ENCODE results near the gene BMP10.
"Not testable (repeated sequence)": the region's sequence is repeated elsewhere in the genome, so short reads cannot be mapped to it uniquely, and the experiment has no call there.

The BMP10 gene, protein sequence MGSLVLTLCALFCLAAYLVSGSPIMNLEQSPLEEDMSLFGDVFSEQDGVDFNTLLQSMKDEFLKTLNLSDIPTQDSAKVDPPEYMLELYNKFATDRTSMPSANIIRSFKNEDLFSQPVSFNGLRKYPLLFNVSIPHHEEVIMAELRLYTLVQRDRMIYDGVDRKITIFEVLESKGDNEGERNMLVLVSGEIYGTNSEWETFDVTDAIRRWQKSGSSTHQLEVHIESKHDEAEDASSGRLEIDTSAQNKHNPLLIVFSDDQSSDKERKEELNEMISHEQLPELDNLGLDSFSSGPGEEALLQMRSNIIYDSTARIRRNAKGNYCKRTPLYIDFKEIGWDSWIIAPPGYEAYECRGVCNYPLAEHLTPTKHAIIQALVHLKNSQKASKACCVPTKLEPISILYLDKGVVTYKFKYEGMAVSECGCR

DNA sequence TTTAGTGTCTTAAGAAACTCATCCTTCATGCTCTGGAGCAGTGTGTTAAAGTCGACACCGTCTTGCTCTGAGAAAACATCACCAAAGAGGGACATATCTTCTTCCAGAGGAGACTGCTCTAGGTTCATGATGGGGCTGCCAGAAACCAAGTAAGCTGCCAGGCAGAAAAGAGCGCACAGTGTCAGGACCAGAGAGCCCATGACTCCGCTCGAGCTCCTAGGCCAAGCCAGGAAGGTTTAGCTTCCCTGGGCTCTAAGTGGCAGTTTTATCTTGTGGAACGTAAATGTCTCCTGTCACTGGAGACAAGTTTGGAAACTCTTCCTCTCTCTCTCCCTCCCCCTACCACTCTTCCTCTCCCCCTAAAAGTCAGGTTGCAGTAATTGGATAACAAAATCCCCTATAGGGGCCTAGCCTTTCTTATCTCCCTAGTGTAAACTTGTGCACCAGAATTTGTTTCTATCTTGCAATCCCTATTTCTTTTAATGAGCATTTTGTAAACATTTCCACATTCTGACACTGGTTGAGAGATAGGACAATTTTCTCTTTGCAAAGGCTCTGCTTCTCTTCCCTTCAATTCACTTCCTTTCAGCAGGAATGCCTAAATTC is at the start of gene BMP10:
TSS of gene BMP10 (minus strand) at position 239 of the 606 bp plus-strand sequence. CDS start at position 200, 39 bp downstream.
- DNase-seq: no peak

DNA sequence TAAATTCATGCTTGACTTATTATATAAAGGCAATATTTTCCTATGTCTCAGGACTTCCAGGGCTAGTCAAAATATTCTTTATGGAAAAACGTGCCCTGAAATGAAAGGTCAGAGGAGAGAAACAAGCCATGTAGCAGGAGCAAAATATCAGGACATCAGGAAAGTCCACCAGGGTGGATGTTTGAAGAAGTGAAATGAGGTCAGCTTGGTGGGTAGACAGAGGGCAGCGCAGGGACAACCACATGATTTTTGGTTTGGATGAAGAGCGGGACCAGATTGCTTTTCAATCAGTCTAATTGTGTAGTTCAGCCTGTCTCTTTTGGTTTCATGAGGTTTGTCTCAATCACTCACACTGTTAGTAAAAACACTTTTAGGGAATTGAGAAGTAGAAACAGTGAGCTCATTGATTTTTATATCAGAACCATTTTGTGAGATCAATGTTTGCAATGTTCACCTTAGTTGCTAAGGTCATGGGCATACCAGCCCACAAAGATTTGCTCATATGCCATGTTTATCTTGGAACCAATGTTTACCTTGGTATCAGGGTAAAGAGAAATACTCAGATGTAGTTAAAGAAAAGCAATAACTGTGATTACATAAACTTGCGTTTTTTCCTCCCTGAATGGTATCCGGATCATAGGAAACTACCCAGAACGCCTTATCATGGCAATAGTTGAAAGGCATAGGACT is 49.4 kb upstream of the BMP10 start:
- no peak for DNase-seq

DNA sequence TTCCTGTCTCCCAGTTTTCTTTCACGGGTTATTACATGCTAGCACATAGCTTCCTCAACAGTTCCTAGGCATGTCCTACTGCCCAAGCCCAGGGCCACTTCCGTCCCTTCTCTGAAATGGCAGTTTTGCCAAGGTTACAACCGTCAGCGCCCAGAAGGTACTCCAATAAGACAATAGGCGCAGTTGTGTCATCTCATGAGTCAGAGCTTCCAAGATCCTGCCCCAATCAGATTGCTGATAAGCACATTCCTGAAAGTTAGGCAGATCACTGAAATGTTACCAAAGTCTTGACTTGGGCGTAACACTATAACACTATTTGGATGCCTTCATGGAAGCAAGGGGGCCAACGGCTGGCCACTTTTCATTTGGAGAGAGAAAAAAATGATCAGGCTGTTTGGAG is 47.3 kb upstream of the BMP10 start:
- DNase-seq: no peak

DNA sequence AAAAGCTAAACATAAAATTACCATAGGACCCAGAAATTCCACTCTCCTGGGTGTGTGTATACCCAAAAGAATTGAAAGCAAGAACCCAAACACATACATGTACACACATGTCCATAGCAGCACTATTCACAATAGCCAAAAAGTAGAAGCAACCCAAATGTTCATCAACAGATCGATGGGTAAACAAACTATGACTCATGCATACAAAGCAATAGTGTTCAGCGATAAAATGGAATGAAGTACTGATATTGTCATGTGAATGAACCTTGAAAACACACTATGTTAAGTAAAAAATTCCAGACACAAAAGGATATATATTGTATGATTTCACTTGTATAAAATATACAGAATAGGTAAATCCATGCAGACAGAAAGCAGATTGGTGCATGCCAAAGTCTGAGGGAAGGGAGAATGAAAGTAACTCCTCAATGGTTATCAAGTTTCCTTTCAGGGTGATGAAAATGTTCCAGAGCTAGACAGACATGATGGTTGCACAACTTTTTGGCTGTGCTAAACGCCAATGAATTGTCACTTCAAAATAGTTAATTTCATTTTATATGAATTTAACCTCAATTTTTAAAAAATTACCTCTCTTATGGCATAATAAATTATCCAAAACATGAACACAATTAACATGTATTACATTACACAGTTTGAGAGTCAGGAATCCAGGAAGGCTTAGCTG is 46.0 kb upstream of the BMP10 start:
- no peak for DNase-seq

DNA sequence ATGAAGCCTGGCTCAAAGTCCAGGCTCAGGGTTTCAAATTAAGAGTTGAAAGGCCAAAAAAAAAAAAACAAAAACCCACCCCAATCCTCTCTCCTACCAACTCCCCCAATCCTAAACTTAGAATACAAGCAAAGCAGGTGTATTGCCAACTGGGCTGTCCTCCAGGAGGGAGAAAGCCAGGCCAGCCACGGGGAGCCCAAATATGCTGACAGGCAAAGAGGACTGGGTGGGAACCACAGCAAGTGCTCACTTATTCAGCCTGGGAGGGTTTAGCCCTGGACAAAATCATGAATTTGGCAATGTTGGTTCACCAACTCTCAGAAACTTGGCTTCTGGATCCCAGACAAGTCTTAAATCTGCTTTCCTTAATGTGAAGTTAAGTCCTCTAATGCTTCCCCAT is 45.0 kb upstream of the BMP10 start:
- DNase-seq: no peak

DNA sequence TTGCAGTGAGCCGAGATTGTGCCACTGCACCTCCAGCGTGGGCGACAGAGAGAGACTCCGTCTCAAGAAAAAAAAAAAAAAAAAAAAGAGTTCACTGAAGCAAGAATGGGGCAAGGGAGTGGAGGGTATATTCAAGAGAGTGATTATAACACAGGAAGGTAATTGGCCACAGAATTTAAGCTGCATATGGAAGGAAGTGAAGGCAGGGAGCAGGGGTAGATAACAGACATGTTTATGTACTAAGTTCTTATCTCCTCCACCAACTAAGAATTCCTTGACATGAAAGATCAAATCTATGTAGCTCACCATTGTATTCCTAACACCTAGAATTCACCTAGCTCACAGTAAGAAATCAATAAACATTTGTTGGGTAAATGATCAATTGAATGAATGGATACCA is 44.2 kb upstream of the BMP10 start:
- DNase-seq: no peak

DNA sequence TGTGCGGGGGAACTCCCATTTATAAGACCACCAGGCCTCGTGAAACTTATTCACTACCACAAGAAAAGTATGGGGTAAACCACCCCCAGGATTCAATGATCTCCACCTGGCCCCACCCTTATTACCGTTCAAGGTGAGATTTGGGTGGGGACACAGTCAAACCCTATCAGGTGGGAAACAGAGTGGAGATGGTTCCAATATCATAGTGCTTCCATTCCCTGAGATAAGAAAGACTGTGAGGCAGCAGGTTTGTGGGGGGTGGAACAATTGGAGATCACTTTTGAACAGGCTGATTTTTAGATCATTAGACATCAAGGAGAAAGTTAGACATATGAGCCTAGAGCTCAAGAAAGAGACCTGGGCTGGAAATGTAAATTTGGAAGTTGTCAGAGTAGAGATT is 42.2 kb upstream of the BMP10 start:
- DNase-seq: no peak

DNA sequence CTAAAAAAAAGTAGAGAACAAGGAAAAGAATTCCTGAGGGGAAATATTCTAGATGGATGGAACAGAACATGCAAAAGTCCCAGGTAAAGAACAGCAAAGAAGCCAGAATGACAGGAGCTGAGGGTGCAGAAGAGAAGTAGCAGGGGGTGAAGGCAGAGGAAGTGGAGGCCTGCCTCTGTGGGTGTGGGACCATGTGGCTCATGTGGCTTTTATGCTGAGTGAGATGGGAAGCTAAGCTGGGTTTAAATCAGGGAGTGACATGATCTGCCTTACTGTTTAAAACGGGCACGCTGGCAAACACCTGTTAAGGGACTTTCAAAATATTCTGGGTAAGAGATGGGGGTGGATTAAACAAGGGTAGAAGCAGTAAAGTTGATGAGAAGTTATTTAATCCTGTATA is 41.5 kb upstream of the BMP10 start:
- DNase-seq: peak; percentile 35 to 52

DNA sequence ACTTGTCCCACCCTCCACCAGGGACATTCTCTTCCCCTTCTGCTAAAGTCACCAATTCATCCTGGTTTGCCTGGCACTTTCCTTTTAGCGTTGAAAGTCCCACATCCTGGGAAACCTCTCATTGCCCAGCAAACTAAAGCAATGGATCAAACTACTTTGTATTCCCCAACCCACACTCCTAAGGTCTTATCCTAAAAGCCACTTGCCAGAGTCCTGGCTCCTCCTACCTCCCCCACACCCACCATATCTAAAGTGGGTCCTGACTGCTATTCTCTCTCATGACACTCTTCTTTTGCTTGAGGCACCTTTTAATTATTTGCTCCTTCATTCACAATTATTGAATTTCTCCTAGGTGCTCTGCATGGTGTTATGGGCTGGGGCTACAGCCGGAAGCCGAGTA is 40.9 kb upstream of the BMP10 start:
- no peak for DNase-seq

DNA sequence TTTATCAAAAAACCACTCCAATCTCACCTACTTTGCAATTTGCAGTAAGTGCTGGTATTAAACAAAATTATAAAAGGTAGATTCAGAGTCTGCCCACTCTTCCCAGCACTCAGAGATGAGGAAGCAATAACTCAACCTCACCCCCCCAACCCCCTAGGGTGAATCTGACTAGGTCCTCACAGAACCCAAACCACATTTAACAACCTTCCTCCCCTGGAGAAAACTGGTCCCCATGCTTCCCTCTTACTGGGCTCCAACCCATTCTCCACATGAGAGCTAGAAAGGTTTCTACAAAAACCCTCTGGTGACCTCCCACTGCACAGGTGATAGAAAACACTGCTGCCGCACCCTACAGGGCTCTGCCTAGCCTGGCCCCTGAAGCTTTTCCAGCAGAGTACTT is 40.5 kb upstream of the BMP10 start:
- no peak for DNase-seq

DNA sequence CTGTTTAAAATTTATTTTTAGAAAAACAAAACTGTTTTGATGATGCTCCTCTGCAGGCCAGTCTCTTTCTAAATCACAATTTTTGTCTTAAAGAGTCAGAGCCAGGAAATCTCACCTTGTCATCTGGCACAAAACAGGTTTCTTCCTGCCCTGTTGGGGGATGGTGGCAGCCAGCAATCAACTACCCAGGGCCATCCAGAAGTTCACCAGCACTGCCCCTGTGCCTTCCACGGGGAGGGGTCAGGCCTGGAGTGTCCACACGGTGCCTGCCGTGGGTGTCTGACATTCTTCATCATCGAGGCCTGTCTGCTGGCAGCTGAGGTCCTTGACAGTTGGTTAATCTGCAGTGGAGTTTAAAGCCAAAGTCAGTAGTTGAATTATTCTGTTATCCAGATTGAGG is 40.0 kb upstream of the BMP10 start:
- DNase-seq: no peak

DNA sequence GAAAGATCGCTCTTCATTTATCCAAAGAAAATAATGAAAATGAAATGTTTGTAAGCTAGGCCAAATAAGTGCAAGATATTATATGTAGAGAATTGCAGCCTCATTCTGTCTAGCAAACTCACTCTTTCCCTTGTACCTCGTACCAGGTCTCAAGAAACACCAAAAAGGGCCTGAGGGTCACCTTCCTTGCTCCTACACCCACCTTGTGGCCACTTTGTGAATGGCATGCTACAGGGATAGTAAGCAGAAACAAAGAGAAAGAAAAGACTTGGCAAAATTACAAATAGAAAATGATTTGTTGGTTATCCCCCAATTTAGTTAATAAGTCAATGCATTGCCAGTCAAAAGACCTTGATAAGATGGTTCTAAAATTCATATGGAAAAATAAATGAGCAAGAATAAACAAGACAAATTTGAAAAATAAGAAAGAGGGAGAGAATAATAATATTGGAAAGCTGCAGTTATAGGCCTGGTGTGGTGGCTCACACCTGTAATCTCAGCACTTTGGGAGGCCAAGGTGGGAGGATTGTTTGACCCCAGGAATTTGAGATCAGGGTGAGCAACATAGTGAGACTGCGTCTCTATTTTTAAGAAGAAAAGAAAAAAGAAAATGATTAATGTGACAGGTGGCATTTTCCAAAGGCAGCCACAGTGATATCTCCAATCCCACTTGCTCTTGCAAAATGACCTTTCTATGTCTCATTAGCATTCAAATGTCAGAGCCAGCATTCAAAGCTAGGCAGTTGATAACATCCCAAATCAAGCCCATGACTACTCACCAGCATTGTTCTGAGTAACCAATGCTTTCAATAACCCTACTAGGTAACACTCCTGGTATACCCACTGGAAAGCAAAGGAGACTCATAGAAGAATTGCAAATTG is 38.8 kb upstream of the BMP10 start:
- DNase-seq: peak; percentile 82 to 86

DNA sequence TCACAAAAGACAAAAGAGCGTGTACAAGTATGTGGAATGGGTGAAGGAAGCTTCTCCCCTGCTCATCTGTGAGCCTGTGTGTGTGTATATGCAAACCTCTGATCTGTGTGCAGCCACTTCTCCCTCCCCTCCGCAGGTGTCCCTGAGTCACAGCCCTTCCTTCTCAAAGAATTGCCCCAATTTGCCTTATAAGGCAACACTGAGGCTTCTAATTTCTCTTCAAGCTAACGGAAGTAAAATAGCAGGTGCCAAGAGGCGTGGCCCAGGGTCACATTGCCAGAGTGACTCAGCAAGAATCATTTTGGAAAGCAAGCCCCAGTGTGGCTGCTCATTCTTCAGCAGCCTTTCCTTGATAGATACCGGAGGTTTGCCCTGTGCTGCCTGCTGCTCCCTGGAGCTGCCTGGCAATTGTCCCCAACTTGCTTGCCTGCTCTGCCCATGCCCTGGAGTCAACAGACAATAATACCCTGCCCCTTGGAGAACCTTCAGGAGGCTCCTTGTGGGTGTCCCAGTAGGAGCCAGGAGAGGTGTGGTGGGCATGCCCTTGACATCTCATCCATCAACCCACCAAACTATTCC is 37.3 kb upstream of the BMP10 start:
- DNase-seq: peak; percentile 82 to 87

DNA sequence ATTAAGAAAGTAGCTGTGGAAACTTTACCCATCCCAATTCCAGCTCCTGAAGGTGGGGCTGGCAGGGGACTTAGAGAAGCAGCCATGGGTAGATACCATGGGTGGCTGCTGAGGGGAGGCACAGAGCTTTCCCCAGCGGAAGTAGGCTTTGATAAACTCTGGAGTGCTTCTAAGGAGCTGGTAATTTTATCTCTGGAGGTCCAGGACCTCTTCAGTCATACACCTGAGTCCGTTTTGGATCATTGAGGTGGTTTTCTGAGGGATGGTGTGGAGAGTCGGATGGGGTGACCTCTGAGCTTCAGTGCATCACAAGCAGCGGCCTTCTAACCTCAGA is 36.7 kb upstream of the BMP10 start:
- peak in 1 of 2 experiments; percentile 23 for DNase-seq

DNA sequence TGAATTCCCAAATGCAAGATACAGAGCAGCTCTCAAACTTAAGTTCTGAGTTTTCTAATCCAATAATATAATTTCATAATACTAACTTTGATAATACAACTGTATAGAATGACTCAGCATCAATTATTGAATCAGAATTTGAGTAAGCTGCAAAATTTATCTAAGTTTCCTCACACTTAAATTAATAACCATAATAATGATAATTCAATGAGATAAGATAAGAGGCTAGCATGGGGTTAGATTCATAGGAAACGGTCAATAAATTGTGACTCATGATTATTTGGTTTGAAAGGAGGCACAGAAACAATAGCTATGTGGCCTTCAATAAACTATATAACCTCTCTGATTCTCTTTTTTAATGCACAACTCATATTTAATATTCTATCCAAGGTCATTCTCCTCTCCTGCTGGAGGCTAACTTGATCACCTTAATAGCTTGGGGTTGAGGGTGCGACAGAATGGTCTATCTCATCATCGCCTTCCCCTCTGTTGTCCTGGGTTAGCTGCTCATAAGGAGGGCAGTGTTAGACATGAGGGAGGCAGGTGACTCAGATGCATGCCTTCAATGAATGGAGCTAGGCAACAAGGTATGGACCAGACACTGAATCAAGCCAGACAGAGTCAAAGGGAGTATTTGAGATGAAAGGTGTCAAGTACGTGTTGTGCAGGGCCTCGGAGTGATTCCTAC is 36.2 kb upstream of the BMP10 start:
- no peak for DNase-seq

DNA sequence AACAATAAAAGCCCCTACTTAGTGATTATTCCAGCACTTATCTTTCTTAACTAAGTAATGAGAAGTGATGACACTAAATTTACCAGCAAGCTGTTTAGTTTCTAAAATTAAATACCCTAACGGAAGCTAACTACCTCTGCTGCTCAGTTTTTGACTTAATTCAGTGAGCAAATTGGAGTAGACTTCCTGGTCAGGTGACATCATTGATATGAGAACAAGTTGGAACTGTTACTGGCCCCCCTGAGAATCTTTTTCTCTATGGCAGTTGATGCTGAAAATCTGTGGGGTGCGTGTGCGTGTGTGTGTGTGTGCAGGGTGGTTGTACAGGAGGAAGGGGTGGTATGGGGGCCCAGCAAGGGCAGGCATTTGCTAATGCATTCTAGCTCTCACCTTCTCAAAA is 35.5 kb upstream of the BMP10 start:
- no peak for DNase-seq

DNA sequence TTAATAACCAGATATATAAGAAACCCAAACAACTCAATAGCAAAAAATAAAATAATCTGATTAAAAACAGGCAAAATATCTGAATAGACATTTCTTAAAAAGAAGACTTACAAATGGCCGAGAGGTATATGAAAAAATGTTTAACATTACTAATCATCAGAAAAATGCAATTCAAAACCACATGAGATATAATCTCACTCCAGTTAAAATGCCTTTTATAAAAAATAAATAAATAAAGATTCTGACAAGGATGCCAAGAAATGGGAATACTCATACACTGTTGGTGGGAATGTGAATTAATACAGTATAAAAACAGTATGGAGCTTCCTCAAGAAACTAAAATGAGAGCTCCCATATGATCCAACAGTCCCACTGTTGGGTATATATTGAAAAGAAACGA is 33.9 kb upstream of the BMP10 start:
- DNase-seq: no peak

DNA sequence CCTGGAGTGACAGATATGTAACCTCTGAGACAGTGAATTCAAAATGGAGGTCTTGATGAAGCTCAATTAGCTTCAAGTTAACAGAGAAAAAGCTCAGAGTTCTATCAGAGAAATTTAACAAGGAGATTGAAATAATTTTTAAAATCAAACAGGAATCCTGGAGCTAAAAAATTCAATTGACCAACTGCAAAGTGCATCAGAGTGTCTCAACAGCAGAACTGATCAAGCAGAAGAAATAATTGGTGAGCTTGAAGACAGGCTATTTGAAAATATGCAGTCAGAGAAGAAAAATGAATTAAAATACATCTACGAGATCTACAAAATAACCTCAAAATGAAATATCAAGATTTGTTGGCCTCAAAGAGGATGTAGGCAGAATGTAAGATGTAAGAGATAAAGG is 30.4 kb upstream of the BMP10 start:
- DNase-seq: no peak

DNA sequence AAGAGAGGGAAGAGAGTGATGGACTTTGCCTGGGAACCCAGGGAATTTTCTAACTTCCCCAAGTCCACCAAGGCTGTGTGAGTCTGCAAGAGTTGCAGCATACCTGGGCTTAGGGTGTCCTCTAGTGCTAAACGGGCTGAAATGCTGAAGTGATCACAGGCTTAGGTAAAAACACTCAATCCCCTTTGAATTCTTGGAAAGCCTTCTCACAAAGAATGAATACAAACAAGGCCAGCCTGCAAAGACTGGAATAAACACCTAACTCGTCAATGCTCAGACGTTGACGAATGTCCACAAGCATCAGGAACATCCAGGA is 30.0 kb upstream of the BMP10 start:
- no peak for DNase-seq

DNA sequence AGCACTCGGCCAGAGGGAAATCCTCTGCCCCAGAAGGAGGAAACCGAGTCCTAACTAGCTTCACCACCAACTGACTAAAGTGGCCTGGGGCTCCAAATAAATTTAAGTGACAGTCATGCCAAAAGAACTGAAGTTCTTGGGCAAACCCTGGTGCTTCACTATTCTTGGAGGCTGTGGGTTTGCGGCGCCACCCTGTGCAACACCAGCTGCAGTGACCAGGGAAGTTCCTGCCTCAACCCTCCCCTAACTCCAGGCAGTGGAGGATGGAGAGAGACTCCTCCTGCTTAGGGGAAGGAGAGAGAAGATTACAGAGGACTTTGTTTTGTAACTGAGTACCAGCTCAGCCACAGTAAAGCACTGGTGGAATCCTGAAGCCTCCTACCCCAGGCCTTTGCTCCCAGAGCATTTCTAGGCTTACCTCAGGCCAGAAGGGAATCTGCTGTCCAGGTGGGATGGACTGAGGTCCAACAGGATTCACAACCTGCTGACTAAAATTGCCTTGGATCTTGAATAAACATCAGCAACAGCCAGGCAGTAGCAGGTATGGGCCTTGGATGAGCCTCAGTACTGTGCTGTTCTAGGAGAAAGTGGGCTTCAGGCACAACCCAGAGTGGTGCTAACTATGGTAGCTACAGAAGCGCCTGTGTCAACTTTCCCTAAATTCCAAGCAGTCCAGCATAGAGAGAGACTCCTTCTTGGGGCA is 29.4 kb upstream of the BMP10 start:
- no peak for DNase-seq

DNA sequence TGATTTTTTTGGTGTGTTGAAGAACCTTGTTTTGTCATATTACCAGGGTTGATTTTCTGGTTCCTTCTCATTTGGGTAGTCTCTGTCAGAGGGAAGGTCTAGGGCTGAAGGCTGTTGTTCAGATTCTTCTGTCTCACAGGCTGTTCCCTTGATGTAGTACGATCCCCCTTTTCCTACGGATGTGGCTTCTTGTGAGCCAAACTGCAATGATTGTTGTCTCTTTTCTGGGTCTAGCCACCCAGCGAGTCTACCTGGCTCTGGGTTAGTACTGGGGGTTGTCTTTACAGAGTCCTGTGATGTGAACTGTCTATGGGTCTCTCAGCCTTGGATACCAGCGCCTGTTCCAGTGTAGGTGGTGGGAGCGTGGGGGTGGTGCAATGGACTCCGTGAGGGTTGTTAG is 24.8 kb upstream of the BMP10 start:
- DNase-seq: not testable (repeated sequence)

Measured in activated CD4-positive, alpha-beta T cell treated with anti-CD3 and anti-CD28 coated beads, Interleukin-2, amount 50 U/mL, for 48 hours (primary cell).